ENCODE measurements around the gene FAM98C.
A peak's percentile ranks its signal among the peaks of the same experiment; 100 is the strongest.

The FAM98C gene

GRCh38 chr19:38375748-38376147 is 27.1 kb upstream of the FAM98C start:
- Histone ChIP-seq H3K4me3 (peak overlapping the region; percentile 57 to 91 (median 82)), H3K27ac (peak overlapping the region in 13 of 21 experiments; percentile 91 to 97 (median 94))

- H3K27ac ChIP-seq: no peak overlapping the region
- no peak overlapping the region for H3K4me3 ChIP-seq
Observed at GRCh38 chr19:38376576-38376975, 26.3 kb upstream of the FAM98C start.

GRCh38 chr19:38377052-38377451 is 25.8 kb upstream of the FAM98C start:
- H3K27ac ChIP-seq: no peak overlapping the region
- H3K4me3 ChIP-seq: no peak overlapping the region

- H3K27ac ChIP-seq: no peak overlapping the region
- H3K4me3 ChIP-seq: no peak overlapping the region
Observed at GRCh38 chr19:38378866-38379265, 24.0 kb upstream of the FAM98C start.

GRCh38 chr19:38381138-38381537 is 21.8 kb upstream of the FAM98C start:
- Histone ChIP-seq H3K4me3 (no peak overlapping the region), H3K27ac (no peak overlapping the region)

GRCh38 chr19:38383184-38383583 is 19.7 kb upstream of the FAM98C start:
- Histone ChIP-seq H3K4me3 (no peak overlapping the region), H3K27ac (no peak overlapping the region)

GRCh38 chr19:38383743-38384142 is 19.1 kb upstream of the FAM98C start:
- Histone ChIP-seq H3K4me3 (no peak overlapping the region), H3K27ac (no peak overlapping the region)

GRCh38 chr19:38384209-38385027 is 18.5 kb upstream of the FAM98C start:
- Histone ChIP-seq H3K27ac (no peak overlapping the region), H3K4me3 (no peak overlapping the region)

GRCh38 chr19:38385057-38385803 is 17.7 kb upstream of the FAM98C start:
- Histone ChIP-seq H3K27ac (no peak overlapping the region), H3K4me3 (no peak overlapping the region)

- no peak overlapping the region for H3K4me3 ChIP-seq
Observed at GRCh38 chr19:38385804-38386257, 17.1 kb upstream of the FAM98C start.

GRCh38 chr19:38386300-38386970 is 16.5 kb upstream of the FAM98C start:
- Histone ChIP-seq H3K27ac (peak overlapping the region in 3 of 21 experiments; percentile 6 to 70 (median 40)), H3K4me3 (peak overlapping the region in 3 of 7 experiments; percentile 39 to 54 (median 51))

More at GRCh38 chr19:38385804-38386257, 17.1 kb upstream of the FAM98C start:
- H3K27ac ChIP-seq: no peak overlapping the region

GRCh38 chr19:38386971-38387549 is 15.8 kb upstream of the FAM98C start:
- peak overlapping the region in 7 of 21 experiments; percentile 6 to 70 (median 43) for H3K27ac ChIP-seq
- H3K4me3 ChIP-seq: peak overlapping the region; percentile 26 to 54 (median 42)

GRCh38 chr19:38387550-38388348 is 15.1 kb upstream of the FAM98C start, which contains the start of gene GGN:
GGN (minus strand) TSS chr19:38388034; CDS start chr19:38387261, 773 bp downstream.
- Histone ChIP-seq H3K27ac (peak within 1 kb of the TSS in 17 of 21 experiments; percentile 26 to 78 (median 54)), H3K4me3 (peak within 1 kb of the TSS; percentile 26 to 54 (median 42))

- H3K4me3 ChIP-seq: peak within 1 kb of the TSS; percentile 26 to 54 (median 42)
- H3K27ac ChIP-seq: peak within 1 kb of the TSS in 17 of 21 experiments; percentile 26 to 78 (median 54)
Observed at GRCh38 chr19:38388349-38389100, 14.4 kb upstream of the FAM98C start, which contains the start of gene SPRED3. SPRED3 (plus strand) TSS chr19:38388697; CDS start chr19:38390303, 1,606 bp downstream.

- Histone ChIP-seq H3K27ac (peak overlapping the region in 16 of 21 experiments; percentile 19 to 78 (median 53)), H3K4me3 (peak overlapping the region; percentile 26 to 54 (median 42))
Observed at GRCh38 chr19:38389101-38389925, 13.6 kb upstream of the FAM98C start.

- H3K4me3 ChIP-seq: no peak overlapping the region
- H3K27ac ChIP-seq: peak overlapping the region in 5 of 21 experiments; percentile 19 to 78 (median 65)
Observed at GRCh38 chr19:38389957-38390924, 12.7 kb upstream of the FAM98C start.
